Testis (tissue), 2 donors: Measurements from ENCODE around the gene GSTO2.

Source experiments
- POLR2A ChIP-seq: fragments of 450-650 bp; IDR thresholded peaks from one replicate; pipeline ENCODE4 v1.6.1; 2017; ENCODE audit warnings: antibody characterized with exemption, mild to moderate bottlenecking, moderate library complexity
- TF ChIP-seq, protein P1 (sequence below), 3 experiments: fragments of 450-650 bp in 2 of 3; fragments of 200-600 bp in 1 of 3; sonication (generic) in 1 of 3; IDR thresholded peaks; one replicate each; pipeline ENCODE4 v1.5.1; 2016 to 2019; ENCODE audit warnings: antibody characterized with exemption in 3 of 3, mild to moderate bottlenecking in 2 of 3, moderate library complexity in 1 of 3

DNA sequence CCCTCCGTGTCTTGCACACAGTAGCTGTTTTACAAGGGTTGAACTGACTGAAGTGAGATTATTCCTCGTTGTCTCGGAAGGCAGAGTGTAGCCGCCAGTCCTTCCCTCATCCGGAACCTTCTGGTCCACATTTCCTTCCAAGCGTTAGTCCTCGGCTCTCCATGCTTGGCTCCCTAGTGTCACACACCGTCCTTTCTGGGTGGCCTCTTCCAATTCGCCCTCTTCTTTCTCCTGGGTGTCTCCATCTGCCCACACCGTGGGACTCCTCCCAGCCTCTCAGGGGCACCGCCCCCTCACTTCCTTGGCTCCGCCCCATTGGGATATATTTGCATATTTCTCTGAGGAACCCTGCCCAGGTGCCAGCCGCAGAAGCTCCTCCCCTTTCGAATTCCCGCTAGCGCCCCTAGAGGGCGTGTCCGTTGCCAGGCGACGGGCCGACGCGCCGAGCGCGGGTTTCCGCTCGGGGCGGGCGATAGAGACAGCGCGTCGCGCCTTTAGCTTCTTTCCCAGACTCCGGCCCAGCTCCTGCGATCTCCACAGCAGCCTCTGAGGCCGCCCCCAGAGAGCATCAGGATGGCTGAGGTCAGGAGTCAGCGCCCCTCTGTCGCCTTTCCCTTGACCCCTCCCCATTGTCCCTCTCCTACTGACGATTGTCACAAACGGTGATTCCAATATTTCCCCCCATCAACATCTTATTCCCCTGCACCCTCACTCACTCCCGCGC is 84.5 kb downstream of the GSTO2 start, which contains the start of gene CFAP58:
- TF ChIP-seq, protein P1, sequence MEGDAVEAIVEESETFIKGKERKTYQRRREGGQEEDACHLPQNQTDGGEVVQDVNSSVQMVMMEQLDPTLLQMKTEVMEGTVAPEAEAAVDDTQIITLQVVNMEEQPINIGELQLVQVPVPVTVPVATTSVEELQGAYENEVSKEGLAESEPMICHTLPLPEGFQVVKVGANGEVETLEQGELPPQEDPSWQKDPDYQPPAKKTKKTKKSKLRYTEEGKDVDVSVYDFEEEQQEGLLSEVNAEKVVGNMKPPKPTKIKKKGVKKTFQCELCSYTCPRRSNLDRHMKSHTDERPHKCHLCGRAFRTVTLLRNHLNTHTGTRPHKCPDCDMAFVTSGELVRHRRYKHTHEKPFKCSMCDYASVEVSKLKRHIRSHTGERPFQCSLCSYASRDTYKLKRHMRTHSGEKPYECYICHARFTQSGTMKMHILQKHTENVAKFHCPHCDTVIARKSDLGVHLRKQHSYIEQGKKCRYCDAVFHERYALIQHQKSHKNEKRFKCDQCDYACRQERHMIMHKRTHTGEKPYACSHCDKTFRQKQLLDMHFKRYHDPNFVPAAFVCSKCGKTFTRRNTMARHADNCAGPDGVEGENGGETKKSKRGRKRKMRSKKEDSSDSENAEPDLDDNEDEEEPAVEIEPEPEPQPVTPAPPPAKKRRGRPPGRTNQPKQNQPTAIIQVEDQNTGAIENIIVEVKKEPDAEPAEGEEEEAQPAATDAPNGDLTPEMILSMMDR (IDR thresholded peaks at IDR 0.05) = peak; percentile 65 to 79 (median 71)
- TF ChIP-seq POLR2A = no peak
